GM18507 (cell line): ENCODE results near the gene PRRG4.
"Not testable (repeated sequence)": the region's sequence is repeated elsewhere in the genome, so short reads cannot be mapped to it uniquely, and the experiment has no call there.

Source experiments
- DNase-seq: peaks from one replicate; pipeline ENCODE4 v3.0.0; 2011; ENCODE audit warnings: low read depth; ENCODE audit not compliant: insufficient read length; ENCODE audit errors: extremely low spot score
- FAIRE-seq: peaks from 2 replicates; lab custom pipeline; 2011; peaks lifted over from hg19 to GRCh38; lab: Jason Lieb, UNC

Gene PRRG4

GRCh38 chr11:32829680-32830412 is at the start of gene PRRG4:
Gene PRRG4 (plus strand): TSS chr11:32829927. CDS start chr11:32830530, 603 bp downstream.
- FAIRE-seq, result peak; percentile 46

GRCh38 chr11:32780839-32781238 is 48.9 kb upstream of the PRRG4 start:
- FAIRE-seq, DNase-seq: not testable (repeated sequence)

More at GRCh38 chr11:32829680-32830412, at the start of gene PRRG4:
- DNase-seq, result peak; percentile 54

GRCh38 chr11:32781721-32782120 is 48.0 kb upstream of the PRRG4 start:
- no peak for FAIRE-seq
- DNase-seq, result no peak

GRCh38 chr11:32785262-32785661 is 44.5 kb upstream of the PRRG4 start:
- FAIRE-seq, result no peak
- DNase-seq, result no peak

GRCh38 chr11:32786811-32787210 is 42.9 kb upstream of the PRRG4 start:
- FAIRE-seq (peak; percentile 31), DNase-seq (no peak)

- DNase-seq (no peak), FAIRE-seq (no peak)
Measured at GRCh38 chr11:32790916-32791315, 38.8 kb upstream of the PRRG4 start.

GRCh38 chr11:32792111-32792947 is 37.4 kb upstream of the PRRG4 start:
- no peak for FAIRE-seq
- no peak for DNase-seq

GRCh38 chr11:32792948-32793475 is 36.7 kb upstream of the PRRG4 start:
- DNase-seq, result peak; percentile 26
- peak; percentile 84 for FAIRE-seq

GRCh38 chr11:32794439-32794838 is 35.3 kb upstream of the PRRG4 start, which contains the start of gene CCDC73:
Gene CCDC73 (minus strand): TSS chr11:32794662. CDS start chr11:32760243, 34,419 bp downstream.
- FAIRE-seq, result no peak
- DNase-seq, result no peak

- DNase-seq (no peak), FAIRE-seq (no peak)
Measured at GRCh38 chr11:32796425-32796824, 33.3 kb upstream of the PRRG4 start.

- FAIRE-seq (peak; percentile 89), DNase-seq (peak; percentile 35)
Measured at GRCh38 chr11:32809313-32809712, 20.4 kb upstream of the PRRG4 start.

- FAIRE-seq, result no peak
- no peak for DNase-seq
Measured at GRCh38 chr11:32817181-32817851, 12.4 kb upstream of the PRRG4 start.

GRCh38 chr11:32817852-32818183 is 11.9 kb upstream of the PRRG4 start:
- DNase-seq (no peak), FAIRE-seq (no peak)

- no peak for FAIRE-seq
Measured at GRCh38 chr11:32819187-32819586, 10.5 kb upstream of the PRRG4 start.

GRCh38 chr11:32820497-32820896 is 9.2 kb upstream of the PRRG4 start:
- FAIRE-seq (no peak), DNase-seq (no peak)

More at GRCh38 chr11:32819187-32819586, 10.5 kb upstream of the PRRG4 start:
- no peak for DNase-seq

- FAIRE-seq, result peak; percentile 53
- DNase-seq, result no peak
Measured at GRCh38 chr11:32821517-32821916, 8.2 kb upstream of the PRRG4 start.

GRCh38 chr11:32821917-32822560 is 7.7 kb upstream of the PRRG4 start:
- DNase-seq, result no peak
- FAIRE-seq, result peak; percentile 69

- not testable (repeated sequence) for FAIRE-seq
Measured at GRCh38 chr11:32823617-32824016, 6.1 kb upstream of the PRRG4 start.

GRCh38 chr11:32826113-32826512 is 3.6 kb upstream of the PRRG4 start:
- DNase-seq (no peak), FAIRE-seq (no peak)

More at GRCh38 chr11:32823617-32824016, 6.1 kb upstream of the PRRG4 start:
- not testable (repeated sequence) for DNase-seq
